HG02943 (cell line): ENCODE data around the gene ABCC1.
"Not testable (repeated sequence)": the region's sequence is repeated elsewhere in the genome, so short reads cannot be mapped to it uniquely, and the experiment has no call there.

Source experiments
- ATAC-seq: cut with Tn5 transposase; IDR thresholded peaks from one replicate; pipeline ENCODE4 v1.9.1; 2021; ENCODE audit warnings: mild to moderate bottlenecking, low read depth, moderate library complexity; ENCODE audit not compliant: unreplicated experiment

ABCC1 gene

DNA sequence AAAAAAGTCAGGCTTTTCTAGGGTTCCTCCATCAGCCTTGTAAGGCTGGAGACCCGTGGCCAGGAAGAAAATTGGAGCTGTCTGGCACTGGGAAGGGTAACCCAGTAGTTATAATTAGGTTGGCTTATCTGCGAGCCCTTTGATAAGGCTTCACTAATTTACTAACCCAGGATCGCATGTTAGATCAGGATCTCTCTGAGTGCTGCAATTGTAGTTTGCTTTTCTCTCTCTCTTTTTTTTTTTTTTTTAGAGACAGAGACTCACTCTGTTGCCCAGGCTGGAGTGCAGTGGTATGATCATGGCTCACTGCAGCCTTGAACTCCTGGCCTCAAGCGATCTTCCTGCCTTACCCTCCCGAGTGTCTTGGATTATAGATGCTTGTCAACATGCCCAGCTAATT lies 17.0 kb downstream of the ABCC1 start:
- ATAC-seq: no peak

- ATAC-seq: no peak
Observed at GRCh38 chr16:15966836-15967546, 17.6 kb downstream of the ABCC1 start.

DNA sequence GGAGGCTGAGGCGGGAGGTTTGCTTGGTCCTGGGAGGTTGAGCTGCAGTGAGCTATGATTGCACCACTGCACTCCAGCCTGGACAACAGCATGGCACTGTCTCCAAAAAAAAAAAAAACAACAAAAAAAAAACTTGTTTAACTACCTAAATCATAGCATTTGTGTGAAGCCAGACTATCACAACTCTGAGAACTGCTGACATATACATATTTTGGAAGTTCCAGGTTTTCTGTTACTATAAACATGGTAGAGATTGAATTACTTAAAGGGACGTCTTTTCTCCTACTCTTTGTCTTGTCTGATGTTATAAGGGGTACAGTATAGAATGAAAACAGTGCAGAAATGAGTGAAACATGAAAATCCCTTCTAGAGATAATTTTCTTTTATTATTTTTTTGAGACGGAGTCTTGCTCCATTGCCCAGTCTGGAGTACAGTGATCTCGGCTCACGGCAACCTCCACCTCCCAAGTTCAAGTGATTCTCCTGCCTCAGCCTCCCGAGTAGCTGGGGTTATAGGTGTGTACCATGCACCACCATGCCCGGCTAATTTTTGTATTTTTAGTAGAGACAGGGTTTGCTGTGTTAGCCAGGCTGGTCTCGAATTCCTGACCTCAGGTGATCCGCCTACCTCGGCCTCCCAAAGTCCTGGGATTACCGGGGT lies 18.4 kb downstream of the ABCC1 start:
- ATAC-seq: no peak

GRCh38 chr16:15970202-15970601 lies 20.8 kb downstream of the ABCC1 start:
- no peak for ATAC-seq

- ATAC-seq: no peak
Observed at GRCh38 chr16:15970743-15971439, 21.5 kb downstream of the ABCC1 start.

- ATAC-seq: no peak
Observed at GRCh38 chr16:15971440-15971815, 22.0 kb downstream of the ABCC1 start.

DNA sequence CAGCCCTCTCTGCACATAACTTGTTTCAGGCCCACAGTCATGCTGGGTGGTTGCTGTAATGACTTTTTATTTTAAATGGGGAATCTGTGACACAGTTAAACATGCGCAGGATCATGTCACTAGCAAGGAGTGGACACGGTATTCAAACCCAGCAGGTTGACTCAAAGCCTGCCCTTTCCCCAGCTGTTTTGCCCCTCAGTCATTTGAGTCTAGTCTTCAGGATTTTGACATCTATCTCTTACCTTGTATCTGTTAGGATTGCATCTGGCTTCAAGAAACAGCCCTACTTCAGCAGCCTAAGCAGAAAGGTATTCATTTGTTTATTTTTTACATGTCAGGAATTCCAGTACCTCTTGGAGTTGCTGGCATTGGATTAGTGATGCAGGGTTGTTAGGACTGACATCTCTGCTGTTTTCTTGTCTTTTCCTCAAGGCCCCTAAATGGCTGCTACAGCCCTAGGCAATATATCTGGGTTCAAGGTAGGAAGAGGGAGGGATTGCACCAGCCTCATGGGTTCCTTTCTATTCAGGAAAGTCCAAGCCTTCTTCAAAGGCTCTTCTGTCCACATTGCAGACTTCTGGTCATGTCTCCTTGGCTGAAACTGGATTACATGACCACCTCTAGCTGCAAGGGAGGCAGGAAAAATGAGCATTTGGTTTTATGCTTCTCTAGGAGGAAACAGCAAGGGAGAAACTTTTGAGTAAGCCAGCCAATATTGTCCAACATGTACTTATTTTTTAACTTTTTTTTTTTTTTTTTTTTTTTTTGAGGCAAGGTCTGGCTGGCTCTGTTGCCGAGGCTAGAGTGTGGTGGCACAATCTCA lies 22.8 kb downstream of the ABCC1 start:
- no peak for ATAC-seq

- no peak for ATAC-seq
Observed at GRCh38 chr16:15973421-15973820, 24.0 kb downstream of the ABCC1 start.

DNA sequence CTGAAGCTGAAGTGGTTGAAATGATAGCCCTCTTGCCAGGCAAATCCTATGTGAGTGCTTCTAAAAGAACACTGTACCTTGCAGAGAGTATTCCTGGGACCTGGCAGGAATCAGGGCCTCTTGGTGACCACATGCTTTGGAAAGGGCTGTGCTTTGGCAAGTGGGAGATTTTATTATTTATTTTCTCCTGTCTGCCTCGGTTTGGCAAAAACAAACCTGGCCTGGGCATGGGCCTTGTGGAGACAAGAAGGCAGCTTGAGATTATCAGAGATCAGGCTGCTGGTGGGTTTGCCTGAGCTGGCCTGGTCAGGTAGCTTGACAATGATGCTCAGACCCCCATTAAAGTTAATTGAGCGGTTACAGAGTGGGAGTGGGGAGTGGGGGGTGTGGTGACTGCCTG lies 24.6 kb downstream of the ABCC1 start:
- ATAC-seq: no peak

DNA sequence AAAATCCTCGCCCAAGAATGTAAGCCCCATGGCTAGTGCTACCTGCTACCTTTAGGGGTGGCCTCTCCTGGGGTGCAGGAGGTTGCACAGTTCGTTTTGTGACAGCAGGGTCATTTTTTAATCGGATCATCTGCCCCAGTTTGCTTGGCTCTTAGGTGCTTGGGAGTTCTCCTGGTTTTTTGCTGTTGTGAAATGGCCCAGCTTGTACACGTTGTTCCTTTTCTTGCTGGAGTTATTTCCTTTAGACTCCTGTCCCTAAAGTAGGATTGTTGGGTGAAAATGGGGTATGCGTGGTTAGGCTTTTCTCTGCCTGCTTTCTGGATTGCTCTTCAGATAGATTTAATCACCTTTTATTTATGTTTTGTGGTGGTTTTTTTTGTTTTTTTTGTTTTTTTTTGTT lies 25.8 kb downstream of the ABCC1 start:
- ATAC-seq: no peak

GRCh38 chr16:15976225-15976812 lies 26.9 kb downstream of the ABCC1 start:
- no peak for ATAC-seq

DNA sequence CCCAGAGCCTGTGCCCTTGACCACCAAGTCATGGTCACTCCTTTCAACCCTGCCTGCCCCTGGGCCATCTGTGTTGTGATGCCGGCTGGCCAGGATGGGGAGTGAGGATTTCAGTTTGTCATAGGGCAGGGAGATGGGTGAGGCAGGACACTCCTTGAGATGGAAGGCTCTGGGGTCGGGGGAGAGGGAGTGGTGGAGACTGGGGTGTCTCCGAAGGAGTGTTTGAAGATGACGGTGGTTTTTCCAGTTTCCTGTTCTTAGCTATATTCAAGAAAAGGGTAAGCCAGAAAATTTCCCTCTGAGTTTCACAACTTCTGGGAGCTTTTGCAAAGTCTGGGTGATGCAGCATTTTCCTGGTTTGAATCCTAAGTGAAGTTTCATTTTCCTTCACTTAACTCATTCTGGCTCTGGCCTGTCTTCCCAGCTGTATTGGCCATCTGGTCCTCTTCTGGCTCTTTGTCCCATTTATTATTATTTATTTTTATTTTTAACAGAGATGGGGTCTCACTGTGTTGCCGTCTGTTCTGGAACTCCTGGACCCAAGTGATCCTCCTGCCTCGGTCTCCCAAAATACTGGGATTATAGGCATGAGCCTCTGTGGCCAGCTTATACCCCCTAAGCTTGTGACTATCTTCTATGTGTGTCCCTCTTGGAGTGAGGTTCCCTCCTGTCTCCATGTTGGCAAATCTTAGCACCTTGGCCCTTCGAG lies 27.7 kb downstream of the ABCC1 start:
- no peak for ATAC-seq

GRCh38 chr16:15979801-15980200 lies 30.4 kb downstream of the ABCC1 start:
- no peak for ATAC-seq

GRCh38 chr16:15980329-15980728 lies 30.9 kb downstream of the ABCC1 start:
- no peak for ATAC-seq

DNA sequence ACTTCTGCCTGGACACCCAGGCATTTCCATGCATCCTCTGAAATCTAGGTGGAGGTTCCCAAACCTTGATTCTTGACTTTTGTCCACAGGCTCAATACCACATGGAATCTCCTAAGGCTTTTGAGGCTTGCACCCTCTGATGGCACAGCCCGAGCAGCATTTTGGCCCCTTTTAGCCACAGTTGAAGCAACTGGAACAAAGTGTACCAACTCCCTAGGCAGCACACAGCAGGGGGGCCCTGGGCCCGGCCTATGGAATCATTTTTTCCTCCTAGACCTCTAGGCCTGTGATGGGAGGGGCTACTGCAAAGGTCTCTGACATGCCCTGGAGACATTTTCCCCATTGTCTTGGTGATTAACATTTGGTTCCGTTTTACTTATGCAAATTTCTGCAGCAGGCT lies 32.0 kb downstream of the ABCC1 start:
- no peak for ATAC-seq

DNA sequence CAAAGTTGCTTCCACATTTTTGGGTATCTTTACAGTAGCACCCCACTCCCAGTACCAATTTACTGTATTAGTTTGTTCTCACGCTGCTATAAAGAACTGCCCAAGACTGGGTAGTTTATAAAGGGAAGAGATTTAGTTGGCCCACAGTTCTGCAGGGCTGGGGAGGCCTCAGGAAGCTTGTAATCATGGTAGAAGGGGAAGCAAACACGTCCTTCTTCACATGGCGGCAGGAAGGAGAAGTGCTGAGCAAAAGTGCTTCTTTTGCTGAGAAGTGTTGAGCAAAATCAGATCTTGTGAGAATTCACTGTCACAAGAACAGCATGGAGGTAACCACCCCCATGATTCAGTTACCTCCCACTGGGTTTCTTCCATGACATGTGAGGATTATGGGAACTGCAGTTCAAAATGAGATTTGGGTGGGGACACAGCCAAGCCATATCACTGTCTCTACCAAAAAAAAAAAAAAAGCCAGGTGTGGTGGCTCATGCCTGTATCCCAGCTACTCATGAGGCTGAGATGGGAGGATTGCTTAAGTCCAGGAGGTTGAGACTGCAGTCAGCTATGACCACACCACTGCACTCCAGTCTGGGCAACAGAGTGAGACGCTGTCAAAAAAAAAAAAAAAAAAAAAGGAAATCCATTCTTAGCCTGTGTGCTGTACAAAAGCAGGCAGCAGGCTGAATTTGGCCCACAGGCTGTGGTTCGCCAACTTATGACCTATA lies 32.9 kb downstream of the ABCC1 start:
- ATAC-seq: not testable (repeated sequence)

GRCh38 chr16:15983898-15984297 lies 34.5 kb downstream of the ABCC1 start:
- no peak for ATAC-seq

DNA sequence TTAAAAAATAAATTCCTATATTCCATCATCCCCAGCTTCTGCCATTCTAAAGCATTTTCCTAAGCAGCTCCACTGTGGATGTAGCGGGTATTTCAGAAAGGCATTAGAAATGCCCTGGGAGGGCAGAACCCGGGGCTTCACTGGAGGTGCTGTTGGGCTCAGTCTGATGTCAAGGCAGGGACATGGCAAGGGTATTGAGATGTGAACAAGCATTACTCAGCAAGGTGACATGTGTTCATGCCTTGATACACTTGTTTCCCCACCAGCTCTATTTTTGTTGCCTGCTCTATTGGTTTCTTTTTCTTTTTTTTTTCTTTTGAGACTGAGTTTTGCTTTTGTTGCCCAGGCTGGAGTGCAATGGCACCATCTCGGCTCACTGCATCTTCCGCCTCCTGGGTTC lies 35.7 kb downstream of the ABCC1 start:
- ATAC-seq: no peak

GRCh38 chr16:15986261-15986660 lies 36.8 kb downstream of the ABCC1 start:
- ATAC-seq: no peak
